NCI-H345 treated with DMSO at 0.1 percent for 48 hours (cell line): ENCODE results near the gene ZNF831.
A peak's percentile ranks its signal among the peaks of the same experiment; 100 is the strongest.

Experiments
- DNase-seq: peaks from one replicate; lab custom pipeline; 2025; ENCODE audit not compliant: unreplicated experiment; lab: John Stamatoyannopoulos, UW

The ZNF831 gene

GRCh38 chr20:59211208-59211765 lies 47.7 kb downstream of the ZNF831 start:
- no peak for DNase-seq

- DNase-seq: no peak
These were observed 50.5 kb downstream of the ZNF831 start for GRCh38 chr20:59214073-59214472.

- no peak for DNase-seq
These were observed 51.3 kb downstream of the ZNF831 start for GRCh38 chr20:59214606-59215547.

- DNase-seq: no peak
These were observed 53.6 kb downstream of the ZNF831 start for GRCh38 chr20:59217173-59217572.

- no peak for DNase-seq
These were observed 54.2 kb downstream of the ZNF831 start for GRCh38 chr20:59217794-59218280.

- no peak for DNase-seq
These were observed 55.6 kb downstream of the ZNF831 start for GRCh38 chr20:59219211-59219610.

- DNase-seq: no peak
These were observed 56.5 kb downstream of the ZNF831 start for GRCh38 chr20:59220161-59220560.

- DNase-seq: no peak
These were observed 57.6 kb downstream of the ZNF831 start for GRCh38 chr20:59221049-59221706.

- no peak for DNase-seq
These were observed 58.2 kb downstream of the ZNF831 start for GRCh38 chr20:59221707-59222252.

GRCh38 chr20:59222253-59223181 lies 58.9 kb downstream of the ZNF831 start:
- DNase-seq: peak; percentile 46

GRCh38 chr20:59223182-59223601 lies 59.6 kb downstream of the ZNF831 start:
- DNase-seq: no peak

GRCh38 chr20:59223750-59224149 lies 60.1 kb downstream of the ZNF831 start:
- DNase-seq: no peak

- no peak for DNase-seq
These were observed 60.6 kb downstream of the ZNF831 start for GRCh38 chr20:59224236-59224635.

GRCh38 chr20:59230385-59230784 lies 66.8 kb downstream of the ZNF831 start:
- no peak for DNase-seq

GRCh38 chr20:59231124-59231804 lies 67.6 kb downstream of the ZNF831 start:
- DNase-seq: no peak

- no peak for DNase-seq
These were observed 69.0 kb downstream of the ZNF831 start for GRCh38 chr20:59232618-59233017.

GRCh38 chr20:59235226-59235625 lies 71.6 kb downstream of the ZNF831 start:
- DNase-seq: no peak

- DNase-seq: no peak
These were observed 76.4 kb downstream of the ZNF831 start for GRCh38 chr20:59240006-59240405.

GRCh38 chr20:59242714-59243626 lies 79.3 kb downstream of the ZNF831 start:
- no peak for DNase-seq
